Measurements from ENCODE around the gene CTDNEP1.

CTDNEP1 gene

DNA sequence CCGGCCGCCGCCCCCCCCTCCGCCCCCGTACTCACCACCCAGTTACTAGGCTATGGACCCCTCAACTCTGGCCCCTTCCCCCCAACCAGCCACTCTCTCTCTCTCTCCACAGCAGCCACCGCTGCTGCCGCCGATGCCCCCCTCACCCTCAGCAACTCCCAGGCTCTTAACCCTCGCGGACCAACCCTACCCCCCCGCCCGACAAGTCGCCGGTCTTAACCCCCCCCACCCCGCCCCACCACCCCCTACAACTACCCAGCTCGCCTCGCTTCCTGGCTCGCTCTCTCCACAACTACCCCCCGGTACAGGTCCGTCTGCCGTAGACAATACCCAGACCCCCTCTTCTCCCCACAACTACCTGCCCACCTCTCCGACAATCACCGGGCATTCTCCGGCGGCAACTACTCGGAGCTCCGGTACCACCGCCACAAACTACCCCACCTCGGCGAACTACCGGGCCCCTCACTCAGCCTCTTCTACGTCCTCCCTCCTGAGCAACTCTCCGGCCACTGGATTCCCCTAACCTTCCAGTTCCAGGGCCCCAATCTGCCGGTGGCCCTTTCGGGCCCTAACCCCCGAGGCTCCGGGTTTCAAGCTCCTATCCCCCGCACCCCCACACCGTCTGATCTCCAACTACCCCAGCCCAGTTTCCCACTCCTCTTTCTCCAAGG lies 13.0 kb downstream of the CTDNEP1 start:
- POLR2A ChIA-PET: interaction anchor here (0.5 to 2.7 kb wide), 2 partner anchors 19 to 67 kb away, joined by 3 to 6 read pairs; partner anchors contain the start of genes ACADVL and DLG4

DNA sequence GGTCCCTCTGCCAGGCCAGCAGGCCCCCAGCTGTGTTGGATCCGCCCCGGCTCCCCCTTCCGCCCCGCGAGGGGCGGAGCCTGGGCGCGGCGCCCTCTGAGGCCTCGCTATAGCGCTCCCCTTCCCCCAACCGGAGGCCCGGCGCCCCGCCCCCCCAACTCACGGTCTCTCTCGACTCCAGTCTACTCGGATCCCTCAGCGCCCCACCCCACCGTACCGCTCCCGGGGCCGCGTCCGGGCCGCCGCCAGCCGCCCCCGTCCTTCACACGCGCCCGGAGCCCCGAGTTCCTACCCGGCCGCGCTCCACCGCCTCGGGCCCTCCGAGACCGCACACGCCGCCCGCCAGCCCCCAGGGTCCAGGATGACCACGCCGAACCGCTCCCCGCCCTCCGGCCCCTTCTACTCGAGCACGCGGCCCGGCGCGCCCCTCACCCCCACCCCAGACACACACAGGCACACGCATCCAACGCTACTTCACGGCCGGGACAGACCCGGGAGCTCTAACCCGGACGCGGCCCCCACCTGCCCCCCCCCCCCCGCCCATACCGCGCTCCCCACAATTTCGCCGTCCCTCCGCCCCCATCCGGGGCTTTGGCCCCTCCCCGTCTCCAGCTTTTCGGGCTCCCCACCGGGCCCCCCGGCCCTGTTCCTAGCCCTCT lies 13.6 kb downstream of the CTDNEP1 start:
- TF ChIP-seq, protein P1, sequence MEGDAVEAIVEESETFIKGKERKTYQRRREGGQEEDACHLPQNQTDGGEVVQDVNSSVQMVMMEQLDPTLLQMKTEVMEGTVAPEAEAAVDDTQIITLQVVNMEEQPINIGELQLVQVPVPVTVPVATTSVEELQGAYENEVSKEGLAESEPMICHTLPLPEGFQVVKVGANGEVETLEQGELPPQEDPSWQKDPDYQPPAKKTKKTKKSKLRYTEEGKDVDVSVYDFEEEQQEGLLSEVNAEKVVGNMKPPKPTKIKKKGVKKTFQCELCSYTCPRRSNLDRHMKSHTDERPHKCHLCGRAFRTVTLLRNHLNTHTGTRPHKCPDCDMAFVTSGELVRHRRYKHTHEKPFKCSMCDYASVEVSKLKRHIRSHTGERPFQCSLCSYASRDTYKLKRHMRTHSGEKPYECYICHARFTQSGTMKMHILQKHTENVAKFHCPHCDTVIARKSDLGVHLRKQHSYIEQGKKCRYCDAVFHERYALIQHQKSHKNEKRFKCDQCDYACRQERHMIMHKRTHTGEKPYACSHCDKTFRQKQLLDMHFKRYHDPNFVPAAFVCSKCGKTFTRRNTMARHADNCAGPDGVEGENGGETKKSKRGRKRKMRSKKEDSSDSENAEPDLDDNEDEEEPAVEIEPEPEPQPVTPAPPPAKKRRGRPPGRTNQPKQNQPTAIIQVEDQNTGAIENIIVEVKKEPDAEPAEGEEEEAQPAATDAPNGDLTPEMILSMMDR (IDR thresholded peaks at IDR 0.05; ENCODE audit: control extremely low read depth, extremely low read depth, low read depth, missing control alignments): no peak
- DNase-seq (ENCODE audit: extremely low spot score): peak; percentile 82
- ChIA-PET CTCF (interaction anchor here (0.9 to 4.4 kb wide), 6 partner anchors 14 to 450 kb away, joined by 3 to 26 read pairs (median 3); partner anchors contain the start of genes ACADVL, CTDNEP1, DLG4 and TP53), POLR2A (interaction anchor here (0.5 to 2.7 kb wide), 3 partner anchors 17 to 68 kb away, joined by 3 to 6 read pairs (median 3); partner anchors contain the start of genes ACADVL and DLG4)

More for the DNA sequence above, 13.0 kb downstream of the CTDNEP1 start:
- DNase-seq (ENCODE audit: extremely low spot score): no peak
- CTCF ChIA-PET: interaction anchor here (0.9 to 1.5 kb wide), 5 partner anchors 13 to 449 kb away, joined by 3 read pairs; partner anchors contain the start of genes ACADVL, CTDNEP1, DLG4 and TP53
- TF ChIP-seq, protein P1 (IDR thresholded peaks at IDR 0.05; ENCODE audit: control extremely low read depth, extremely low read depth, low read depth, missing control alignments): no peak

DNA sequence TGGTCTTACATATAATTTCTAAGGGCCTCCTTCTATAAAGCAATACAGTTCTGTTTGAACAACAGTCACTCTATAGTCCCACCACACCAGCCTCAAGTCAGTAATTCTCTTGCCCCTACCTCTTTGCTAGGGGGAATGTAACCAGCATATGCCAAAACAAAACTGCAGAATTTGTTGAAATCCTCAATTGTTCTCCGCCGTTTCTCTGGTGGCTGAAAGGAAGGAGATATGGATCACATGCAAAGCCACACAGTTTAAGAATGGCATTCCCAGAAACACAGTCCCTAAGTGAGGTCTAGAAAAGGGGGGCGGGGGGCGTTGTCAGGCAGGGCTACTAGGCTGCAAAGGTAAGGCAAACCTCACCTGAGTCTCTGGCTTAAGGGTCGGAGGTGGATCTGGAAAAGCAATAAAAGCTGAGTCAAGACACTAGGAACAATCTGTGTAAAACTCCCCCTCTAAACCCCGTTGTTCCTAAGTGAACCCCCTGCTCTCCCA lies 14.2 kb downstream of the CTDNEP1 start:
- ChIA-PET CTCF (interaction anchor here (1.5 to 4.4 kb wide), 2 partner anchors 16 to 450 kb away, joined by 3 to 26 read pairs; partner anchors contain the start of genes ACADVL, DLG4 and TP53), POLR2A (interaction anchor here (0.8 to 2.7 kb wide), 2 partner anchors 16 to 18 kb away, joined by 3 to 6 read pairs; partner anchors contain the start of genes ACADVL and DLG4)
- TF ChIP-seq, protein P1 (IDR thresholded peaks at IDR 0.05; ENCODE audit: control extremely low read depth, extremely low read depth, low read depth, missing control alignments): no peak
- no peak for DNase-seq (ENCODE audit: extremely low spot score)

DNA sequence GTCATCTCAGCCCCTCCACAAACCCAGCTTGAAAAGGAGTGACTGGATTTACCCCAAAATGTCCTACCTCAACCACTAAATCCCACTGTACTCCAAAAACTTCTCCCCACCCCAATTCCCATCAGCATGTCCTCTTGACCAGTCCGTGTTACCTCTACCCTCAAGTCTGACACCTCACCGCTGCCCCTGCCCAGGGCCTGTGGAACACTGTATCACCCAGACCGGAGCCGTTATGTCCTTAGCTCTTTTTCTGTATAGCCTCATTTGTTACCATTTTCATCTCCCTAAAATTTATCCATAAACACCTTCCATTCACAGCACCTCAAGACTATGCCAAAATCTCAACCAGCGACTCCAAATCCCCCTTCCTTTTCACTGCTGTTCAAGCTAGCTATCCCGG lies 14.7 kb downstream of the CTDNEP1 start:
- POLR2A ChIA-PET: interaction anchor here (2.7 kb wide), 1 partner anchor 18 kb away, joined by 6 read pairs; the partner anchor contains the start of genes ACADVL and DLG4

DNA sequence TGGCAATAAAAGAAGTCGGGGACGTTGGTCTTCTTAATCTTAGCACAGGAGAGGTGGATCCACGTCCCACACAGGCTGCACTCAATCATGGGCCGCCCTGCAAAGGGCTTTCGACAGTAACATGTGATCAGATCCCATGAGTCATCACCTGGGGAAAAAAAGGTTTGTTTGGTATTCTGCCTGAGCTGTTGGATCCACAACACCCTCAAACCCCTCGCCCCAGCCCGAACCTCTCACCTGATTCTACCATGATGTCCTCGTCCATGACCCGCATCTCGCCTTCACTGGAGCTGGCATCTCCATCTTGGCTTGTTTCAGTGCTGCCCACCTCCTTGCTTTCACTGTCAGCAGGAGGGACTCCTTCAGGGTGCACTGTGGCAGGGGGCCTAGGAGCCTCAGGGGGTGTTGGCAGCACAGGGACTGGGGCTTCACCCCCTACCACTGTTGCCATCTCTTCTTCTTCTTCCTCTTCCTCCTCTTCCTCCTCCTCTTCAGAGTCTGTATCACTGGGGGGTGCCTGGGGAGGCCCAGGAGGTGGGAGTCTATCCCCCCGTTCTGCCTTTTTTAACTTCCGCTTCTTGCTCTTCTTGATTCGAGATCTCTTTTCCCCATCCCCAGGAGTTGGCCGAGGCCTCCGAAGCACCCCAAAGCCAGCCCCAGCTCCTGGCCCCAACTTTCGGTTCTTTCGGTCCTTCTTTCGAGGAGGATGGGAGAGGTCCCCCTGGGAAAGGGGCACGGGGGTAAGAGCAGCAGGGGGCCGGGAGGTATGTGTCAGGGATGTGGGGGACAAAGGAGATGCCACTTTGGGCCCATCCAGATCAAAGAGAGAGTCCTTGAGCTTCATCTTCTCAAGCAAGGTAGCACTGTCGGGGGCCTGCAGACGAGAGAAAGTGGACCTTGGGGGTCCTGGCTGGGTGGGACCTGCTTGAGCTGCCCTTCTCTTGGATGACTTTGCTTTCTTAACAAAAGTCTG lies 15.6 kb downstream of the CTDNEP1 start:
- TF ChIP-seq, protein P1 (IDR thresholded peaks at IDR 0.05; ENCODE audit: control extremely low read depth, extremely low read depth, low read depth, missing control alignments): no peak
- no peak for DNase-seq (ENCODE audit: extremely low spot score)
- POLR2A ChIA-PET: interaction anchor here (1.2 to 2.7 kb wide), 2 partner anchors 11 to 17 kb away, joined by 3 to 6 read pairs; partner anchors contain the start of genes ACADVL and DLG4
- CTCF ChIA-PET: interaction anchor here (1.4 to 4.4 kb wide), 3 partner anchors 15 to 60 kb away, joined by 3 to 26 read pairs (median 3); partner anchors contain the start of genes ACADVL, DLG4 and SLC2A4

More for the DNA sequence above, 14.7 kb downstream of the CTDNEP1 start:
- TF ChIP-seq, protein P1 (IDR thresholded peaks at IDR 0.05; ENCODE audit: control extremely low read depth, extremely low read depth, low read depth, missing control alignments): no peak
- no peak for DNase-seq (ENCODE audit: extremely low spot score)
- CTCF ChIA-PET: interaction anchor here (1.4 to 4.4 kb wide), 3 partner anchors 16 to 60 kb away, joined by 3 to 26 read pairs (median 3); partner anchors contain the start of genes ACADVL, DLG4 and SLC2A4
